Sigmoid colon (tissue), 4 donors: Measurements from ENCODE around the gene PEX7.

Source experiments
- CTCF ChIP-seq, 4 experiments: fragments of 450-650 bp in 3 of 4; fragments of 200-600 bp in 1 of 4; IDR thresholded peaks; one replicate each; pipeline ENCODE4 v1.5.1; 2016 to 2019; ENCODE audit warnings: antibody characterized with exemption in 4 of 4, mild to moderate bottlenecking in 3 of 4, moderate library complexity in 2 of 4
- EP300 ChIP-seq, 4 donors: sonication (generic); formaldehyde crosslinking; IDR thresholded peaks; one replicate each; pipeline ENCODE4 v1.6.1; 2017; ENCODE audit warnings: antibody characterized with exemption in 4 of 4
- POLR2A ChIP-seq, 2 donors: fragments of 450-650 bp; IDR thresholded peaks; one replicate each; pipeline ENCODE4 v1.6.1; 2016; ENCODE audit warnings: antibody characterized with exemption in 2 of 2, mild to moderate bottlenecking in 2 of 2, moderate library complexity in 2 of 2
- POLR2AphosphoS5 ChIP-seq, 4 donors: sonication (generic); formaldehyde crosslinking; IDR thresholded peaks; one replicate each; pipeline ENCODE4 v1.6.1; 2017; ENCODE audit warnings: antibody characterized with exemption in 4 of 4

GRCh38 chr6:136801581-136801980 lies 20.8 kb upstream of the PEX7 start:
- TF ChIP-seq CTCF (IDR thresholded peaks at IDR 0.05) (no peak), POLR2AphosphoS5 (IDR thresholded peaks at IDR 0.05) (no peak), EP300 (IDR thresholded peaks at IDR 0.05) (no peak), POLR2A (IDR thresholded peaks at IDR 0.05) (no peak)
